Measurements from ENCODE around the gene KCNH5. TPM values are rescaled to one million over a fixed set of nuclear protein-coding genes. Genes with fewer than 3 reads are reported as not detected.
A peak's percentile ranks its signal among the peaks of the same experiment; 100 is the strongest.

Gene KCNH5
- total and polyA plus RNA-seq, 2 of the 13 experiments (the other 11 are each of a cell fraction or from before 2014, with no cell fraction given), result not detected

GRCh38 chr14:62691647-62692489 lies 353.4 kb downstream of the KCNH5 start (continued):
- TF ChIP-seq KDM4B (CRISPR knock-in tag; IDR thresholded peaks at IDR 0.05) (0 out of 2 replicates have a peak, but pooled peaks have one; percentile 59), ZNF576 (CRISPR knock-in tag; IDR thresholded peaks at IDR 0.05) (no peak), ZNF44 (CRISPR knock-in tag; IDR thresholded peaks at IDR 0.05) (no peak), TOE1 (CRISPR knock-in tag; IDR thresholded peaks at IDR 0.05) (no peak), CBFB (CRISPR knock-in tag; IDR thresholded peaks at IDR 0.05) (no peak), IRF2 (CRISPR knock-in tag; IDR thresholded peaks at IDR 0.05) (peak; percentile 89), ZNF343 (CRISPR knock-in tag; IDR thresholded peaks at IDR 0.05) (no peak), SNAPC2 (CRISPR knock-in tag; IDR thresholded peaks at IDR 0.05) (0 out of 2 replicates have a peak, but pooled peaks have one; percentile 35), ZNF597 (CRISPR knock-in tag; IDR thresholded peaks at IDR 0.05) (no peak), ZNF543 (CRISPR knock-in tag; IDR thresholded peaks at IDR 0.05) (0 out of 2 replicates have a peak, but pooled peaks have one; percentile 50), SALL2 (CRISPR knock-in tag; IDR thresholded peaks at IDR 0.05) (no peak), NFYC (CRISPR knock-in tag; IDR thresholded peaks at IDR 0.05) (no peak), TCF7L2 (IDR thresholded peaks at IDR 0.05; ENCODE audit: low read depth, low read length) (no peak), ZNF138 (CRISPR knock-in tag; IDR thresholded peaks at IDR 0.05; ENCODE audit: low read depth) (no peak), MYNN (CRISPR knock-in tag; IDR thresholded peaks at IDR 0.05; ENCODE audit: low read depth) (no peak), ZNF180 (CRISPR knock-in tag; IDR thresholded peaks at IDR 0.05; ENCODE audit: borderline replicate concordance, low read depth) (no peak), SMC3 (IDR thresholded peaks at IDR 0.05; ENCODE audit: low read length) (0 out of 2 replicates have a peak, but pooled peaks have one; percentile 8), NFE2L1 (CRISPR knock-in tag; IDR thresholded peaks at IDR 0.05; ENCODE audit: borderline replicate concordance) (no peak), MEIS1 (CRISPR knock-in tag; IDR thresholded peaks at IDR 0.05; ENCODE audit: borderline replicate concordance) (0 out of 2 replicates have a peak, but pooled peaks have one; percentile 57), TFAP4 (IDR thresholded peaks at IDR 0.05; ENCODE audit: borderline replicate concordance, low read depth) (no peak), BORCS8-MEF2B (CRISPR knock-in tag; IDR thresholded peaks at IDR 0.05) (no peak), ZNF75D (CRISPR knock-in tag; IDR thresholded peaks at IDR 0.05; ENCODE audit: borderline replicate concordance) (no peak), TSC22D2 (CRISPR knock-in tag; IDR thresholded peaks at IDR 0.05; ENCODE audit: borderline replicate concordance) (no peak), ZNF788 (CRISPR knock-in tag; IDR thresholded peaks at IDR 0.05; ENCODE audit: borderline replicate concordance) (no peak), ZNF30 (CRISPR knock-in tag; IDR thresholded peaks at IDR 0.05) (no peak), MIER3 (CRISPR knock-in tag; IDR thresholded peaks at IDR 0.05; ENCODE audit: borderline replicate concordance) (peak; percentile 66; the same call in 1 of the 2 replicates), RFX5 (IDR thresholded peaks at IDR 0.05; ENCODE audit: low read depth, low read length) (no peak), TEAD3 (CRISPR knock-in tag; optimal IDR thresholded peaks at IDR 0.05; ENCODE audit: borderline replicate concordance) (peak; percentile 93), NR3C1 (CRISPR knock-in tag; IDR thresholded peaks at IDR 0.05) (no peak), ZNF784 (CRISPR knock-in tag; IDR thresholded peaks at IDR 0.05; ENCODE audit: borderline replicate concordance) (no peak)
